IPS-15b (cell line): Measurements from ENCODE around the gene DAPL1.

ENCODE experiments used
- H3K27me3 ChIP-seq: one replicate; pipeline ENCODE4 v1.6.1; 2013; ENCODE audit warnings: low read length; ENCODE audit not compliant: control insufficient read depth, insufficient read depth
- H3K36me3 ChIP-seq: one replicate; pipeline ENCODE4 v1.6.1; 2013; ENCODE audit warnings: low read length; ENCODE audit not compliant: control insufficient read depth, insufficient read depth
- H3K4me1 ChIP-seq: one replicate; pipeline ENCODE4 v1.6.1; 2013; ENCODE audit warnings: mild to moderate bottlenecking, low read length; ENCODE audit not compliant: control insufficient read depth, insufficient read depth
- H3K4me3 ChIP-seq: one replicate; pipeline ENCODE4 v1.5.1; 2013; ENCODE audit warnings: low read depth, low read length
- H3K9ac ChIP-seq: one replicate; pipeline ENCODE4 v1.6.1; 2013; ENCODE audit warnings: low read depth, mild to moderate bottlenecking, low read length
- H3K9me3 ChIP-seq: one replicate; pipeline ENCODE4 v1.6.1; 2013; ENCODE audit warnings: mild to moderate bottlenecking, low read length; ENCODE audit not compliant: control insufficient read depth, insufficient read depth

DAPL1 gene

GRCh38 chr2:158806941-158807340, 11.8 kb downstream of the DAPL1 start:
- H3K9ac ChIP-seq = no peak overlapping the region
- H3K27me3 ChIP-seq = no peaks in the 10 kb centered on the region
- no peak overlapping the region for H3K4me3 ChIP-seq
- H3K9me3 ChIP-seq = no peaks in the 10 kb centered on the region
- H3K36me3 ChIP-seq = no peaks in the 10 kb centered on the region
- no peaks in the 10 kb centered on the region for H3K4me1 ChIP-seq

GRCh38 chr2:158808426-158808825, 13.3 kb downstream of the DAPL1 start:
- Histone ChIP-seq H3K27me3 (no peaks in the 10 kb centered on the region), H3K9me3 (no peaks in the 10 kb centered on the region), H3K9ac (no peak overlapping the region), H3K36me3 (no peaks in the 10 kb centered on the region), H3K4me1 (no peaks in the 10 kb centered on the region), H3K4me3 (no peak overlapping the region)

- Histone ChIP-seq H3K4me3 (no peak overlapping the region), H3K9me3 (no peaks in the 10 kb centered on the region), H3K4me1 (no peaks in the 10 kb centered on the region), H3K27me3 (no peaks in the 10 kb centered on the region), H3K9ac (no peak overlapping the region), H3K36me3 (no peaks in the 10 kb centered on the region)
These were observed 14.7 kb downstream of the DAPL1 start for GRCh38 chr2:158809816-158810215.

- no peak overlapping the region for H3K9ac ChIP-seq
- H3K4me1 ChIP-seq = no peaks in the 10 kb centered on the region
- no peaks in the 10 kb centered on the region for H3K27me3 ChIP-seq
- H3K36me3 ChIP-seq = no peaks in the 10 kb centered on the region
- no peaks in the 10 kb centered on the region for H3K9me3 ChIP-seq
- no peak overlapping the region for H3K4me3 ChIP-seq
These were observed 15.8 kb downstream of the DAPL1 start for GRCh38 chr2:158810731-158811460.

- Histone ChIP-seq H3K9me3 (no peaks in the 10 kb centered on the region), H3K4me3 (no peak overlapping the region), H3K27me3 (no peaks in the 10 kb centered on the region), H3K36me3 (no peaks in the 10 kb centered on the region), H3K9ac (no peak overlapping the region), H3K4me1 (no peaks in the 10 kb centered on the region)
These were observed 20.0 kb downstream of the DAPL1 start for GRCh38 chr2:158815166-158815565.

- H3K9ac ChIP-seq = no peak overlapping the region
- H3K9me3 ChIP-seq = no peaks in the 10 kb centered on the region
- H3K36me3 ChIP-seq = no peaks in the 10 kb centered on the region
- no peaks in the 10 kb centered on the region for H3K4me1 ChIP-seq
- H3K27me3 ChIP-seq = no peaks in the 10 kb centered on the region
- H3K4me3 ChIP-seq = no peak overlapping the region
These were observed 20.5 kb downstream of the DAPL1 start for GRCh38 chr2:158815658-158816057.

GRCh38 chr2:158817588-158817987, 22.5 kb downstream of the DAPL1 start:
- H3K4me3 ChIP-seq = no peak overlapping the region
- no peaks in the 10 kb centered on the region for H3K36me3 ChIP-seq
- no peak overlapping the region for H3K9ac ChIP-seq
- no peaks in the 10 kb centered on the region for H3K27me3 ChIP-seq
- no peaks in the 10 kb centered on the region for H3K9me3 ChIP-seq
- no peaks in the 10 kb centered on the region for H3K4me1 ChIP-seq

GRCh38 chr2:158818511-158818910, 23.4 kb downstream of the DAPL1 start:
- no peak overlapping the region for H3K9ac ChIP-seq
- H3K4me3 ChIP-seq = no peak overlapping the region
- H3K27me3 ChIP-seq = no peaks in the 10 kb centered on the region
- no peaks in the 10 kb centered on the region for H3K9me3 ChIP-seq
- no peaks in the 10 kb centered on the region for H3K4me1 ChIP-seq
- no peaks in the 10 kb centered on the region for H3K36me3 ChIP-seq

- H3K27me3 ChIP-seq = no peaks in the 10 kb centered on the region
- H3K9me3 ChIP-seq = no peaks in the 10 kb centered on the region
- H3K4me3 ChIP-seq = no peak overlapping the region
- H3K36me3 ChIP-seq = no peaks in the 10 kb centered on the region
- H3K9ac ChIP-seq = no peak overlapping the region
- H3K4me1 ChIP-seq = no peaks in the 10 kb centered on the region
These were observed 27.1 kb downstream of the DAPL1 start for GRCh38 chr2:158822193-158822592.

- no peaks in the 10 kb centered on the region for H3K36me3 ChIP-seq
- H3K4me1 ChIP-seq = peaks cover 2% of the 10 kb centered on the region
- no peaks in the 10 kb centered on the region for H3K27me3 ChIP-seq
- no peak overlapping the region for H3K9ac ChIP-seq
- no peaks in the 10 kb centered on the region for H3K9me3 ChIP-seq
- H3K4me3 ChIP-seq = no peak overlapping the region
These were observed 28.5 kb downstream of the DAPL1 start for GRCh38 chr2:158823486-158824237.

GRCh38 chr2:158825021-158825420, 29.9 kb downstream of the DAPL1 start:
- Histone ChIP-seq H3K9me3 (no peaks in the 10 kb centered on the region), H3K27me3 (no peaks in the 10 kb centered on the region), H3K36me3 (no peaks in the 10 kb centered on the region), H3K9ac (no peak overlapping the region), H3K4me3 (no peak overlapping the region), H3K4me1 (peaks cover 5% of the 10 kb centered on the region)

- H3K36me3 ChIP-seq = no peaks in the 10 kb centered on the region
- no peak overlapping the region for H3K4me3 ChIP-seq
- H3K9me3 ChIP-seq = no peaks in the 10 kb centered on the region
- H3K9ac ChIP-seq = no peak overlapping the region
- peaks cover 5% of the 10 kb centered on the region for H3K4me1 ChIP-seq
- H3K27me3 ChIP-seq = no peaks in the 10 kb centered on the region
These were observed 31.8 kb downstream of the DAPL1 start for GRCh38 chr2:158826965-158827364.
